ENCODE measurements around the gene BCAS2.
"Not testable (repeated sequence)": the region's sequence is repeated elsewhere in the genome, so short reads cannot be mapped to it uniquely, and the experiment has no call there.

The BCAS2 gene

GRCh38 chr1:114581335-114582287 is at the start of gene BCAS2:
Gene BCAS2 (minus strand): TSS chr1:114581615. CDS start chr1:114581591, 24 bp downstream.
- DNase-seq, result peak; percentile 92 to 94

- DNase-seq, result no peak
These were observed 45.7 kb upstream of the BCAS2 start for GRCh38 chr1:114627107-114627506.

DNA sequence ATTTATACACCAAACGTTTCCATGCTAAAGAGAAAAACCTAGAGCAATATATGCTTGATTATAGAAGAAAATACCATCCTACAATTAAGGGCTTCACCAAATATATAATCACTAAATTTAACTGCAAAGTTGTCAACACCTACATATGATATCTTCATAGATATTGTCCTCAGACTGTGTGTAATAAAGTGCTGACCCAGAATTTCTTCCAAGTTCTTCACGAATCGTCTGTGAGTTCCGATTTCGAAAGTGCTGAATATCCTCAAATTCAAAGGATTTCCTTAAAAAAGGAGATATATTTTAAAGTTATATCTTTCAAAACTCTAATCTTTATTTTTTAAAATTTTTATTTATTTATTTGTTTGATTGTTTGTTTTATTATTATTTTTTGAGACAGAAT is 41.9 kb upstream of the BCAS2 start:
- no peak for DNase-seq

- DNase-seq, result no peak
These were observed 39.0 kb upstream of the BCAS2 start for GRCh38 chr1:114620419-114620818.

DNA sequence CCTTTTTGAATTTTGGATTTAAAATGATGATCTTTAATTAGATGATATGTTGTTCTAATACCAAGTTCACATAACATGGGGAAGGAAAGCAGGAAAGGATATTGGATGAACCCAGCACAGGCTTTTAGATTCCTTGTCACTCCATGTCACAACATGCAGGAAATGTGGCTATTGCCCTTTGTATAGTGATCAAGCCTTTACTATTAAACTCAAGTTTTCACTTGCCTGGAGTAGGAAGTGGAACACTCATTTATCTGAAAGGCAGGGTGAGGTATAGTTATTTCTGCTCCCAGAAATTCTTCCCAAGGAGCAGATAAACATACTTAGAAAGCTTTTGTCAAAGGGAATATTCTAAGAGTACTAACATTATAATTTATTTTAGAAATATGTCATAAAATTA is 37.2 kb upstream of the BCAS2 start:
- no peak for DNase-seq

DNA sequence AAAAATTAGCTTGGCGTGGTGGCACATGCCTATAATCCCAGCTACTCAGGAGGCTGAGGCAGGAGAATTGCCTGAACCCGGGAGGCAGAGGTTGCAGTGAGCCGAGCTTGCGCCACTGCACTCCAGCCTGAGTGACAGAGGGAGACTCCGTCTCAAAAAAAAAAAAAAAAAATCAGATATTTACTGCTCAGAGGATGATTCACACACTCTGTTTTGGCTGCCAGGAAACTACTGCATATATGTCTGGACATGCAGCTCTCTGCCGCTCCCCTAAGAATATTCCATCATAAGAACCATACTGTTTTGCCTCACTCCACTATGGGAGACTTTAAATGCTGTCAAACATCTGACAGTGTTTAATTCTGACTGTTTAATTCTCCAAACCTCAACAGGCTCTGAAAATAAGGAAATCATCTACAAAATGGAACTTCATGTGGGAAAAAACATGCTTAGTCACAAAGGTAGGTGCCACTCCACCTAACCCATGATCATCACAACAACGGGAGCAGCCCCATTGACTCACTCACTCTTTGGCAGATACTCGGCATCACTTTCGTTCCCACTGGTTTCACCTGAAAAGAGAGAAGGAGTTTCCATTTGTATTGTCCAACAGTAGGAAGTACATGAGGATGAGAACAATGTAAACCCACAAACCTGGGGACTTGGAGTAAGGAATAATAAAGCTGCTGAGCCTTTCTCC is 29.3 kb upstream of the BCAS2 start:
- no peak for DNase-seq

- no peak for DNase-seq
These were observed 28.4 kb upstream of the BCAS2 start for GRCh38 chr1:114609826-114610225.

GRCh38 chr1:114609026-114609425 is 27.6 kb upstream of the BCAS2 start:
- DNase-seq, result no peak

GRCh38 chr1:114607223-114607622 is 25.8 kb upstream of the BCAS2 start:
- no peak for DNase-seq

DNA sequence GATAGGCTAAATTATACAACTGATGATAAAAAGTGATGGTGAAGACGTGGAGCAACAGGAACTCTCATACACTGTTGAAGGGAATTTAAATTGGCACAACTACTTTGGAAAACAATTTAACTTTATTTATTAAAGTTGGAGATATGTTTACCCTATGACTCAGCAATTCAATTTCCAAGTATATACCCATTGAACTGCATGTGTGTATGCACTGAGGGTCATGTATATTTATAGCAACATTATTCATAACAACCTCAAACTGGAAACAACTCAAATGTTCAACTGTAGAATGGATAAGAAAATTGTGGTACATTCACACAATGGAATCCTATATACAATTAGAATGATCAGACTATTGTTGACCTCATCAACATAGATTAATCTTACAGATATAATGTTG is 16.5 kb upstream of the BCAS2 start:
- DNase-seq, result no peak

GRCh38 chr1:114595602-114596001 is 14.2 kb upstream of the BCAS2 start:
- DNase-seq, result no peak

DNA sequence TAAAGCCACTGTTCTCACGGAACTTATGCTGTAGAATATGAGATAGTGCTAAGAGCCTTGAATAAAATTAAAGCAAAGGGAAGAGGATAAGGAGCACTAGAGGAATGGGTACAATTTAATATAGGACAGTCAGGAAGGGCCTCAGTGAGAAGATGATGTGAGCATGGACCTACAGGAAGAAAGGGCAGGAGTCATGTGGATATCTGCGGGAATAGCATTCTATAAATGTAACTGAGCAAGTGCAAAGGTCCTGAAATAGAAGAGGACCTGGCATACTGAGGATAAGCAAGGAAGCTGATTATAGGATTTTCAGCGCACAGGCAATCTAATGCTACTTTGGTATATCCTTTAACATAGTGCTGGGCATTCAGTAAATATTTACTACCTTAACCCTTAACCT is 12.6 kb upstream of the BCAS2 start:
- no peak for DNase-seq

GRCh38 chr1:114589122-114589521 is 7.7 kb upstream of the BCAS2 start:
- DNase-seq, result no peak

DNA sequence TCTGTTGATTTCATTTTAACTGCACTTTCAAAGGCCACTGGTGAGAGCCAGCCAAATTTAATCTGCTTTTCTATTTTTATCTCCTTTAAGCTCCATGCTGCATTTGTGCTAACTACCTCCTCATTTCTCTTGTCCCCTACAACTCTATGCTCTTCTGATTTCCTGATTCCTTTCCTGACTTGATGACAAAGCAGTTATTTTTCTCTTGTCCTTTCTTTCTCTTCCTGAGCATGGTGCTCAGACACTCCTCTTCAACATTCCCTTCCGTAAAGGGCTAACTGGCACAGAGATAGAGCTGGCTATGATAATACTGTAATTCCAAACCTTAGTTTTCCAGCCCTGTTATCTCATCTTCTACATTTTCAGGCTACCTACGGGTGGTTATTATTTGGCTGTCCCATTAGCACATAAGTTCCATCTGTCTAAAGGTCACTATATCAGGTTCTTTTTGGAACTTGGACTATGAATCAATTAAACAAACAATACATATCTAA is 6.8 kb upstream of the BCAS2 start:
- no peak for DNase-seq

DNA sequence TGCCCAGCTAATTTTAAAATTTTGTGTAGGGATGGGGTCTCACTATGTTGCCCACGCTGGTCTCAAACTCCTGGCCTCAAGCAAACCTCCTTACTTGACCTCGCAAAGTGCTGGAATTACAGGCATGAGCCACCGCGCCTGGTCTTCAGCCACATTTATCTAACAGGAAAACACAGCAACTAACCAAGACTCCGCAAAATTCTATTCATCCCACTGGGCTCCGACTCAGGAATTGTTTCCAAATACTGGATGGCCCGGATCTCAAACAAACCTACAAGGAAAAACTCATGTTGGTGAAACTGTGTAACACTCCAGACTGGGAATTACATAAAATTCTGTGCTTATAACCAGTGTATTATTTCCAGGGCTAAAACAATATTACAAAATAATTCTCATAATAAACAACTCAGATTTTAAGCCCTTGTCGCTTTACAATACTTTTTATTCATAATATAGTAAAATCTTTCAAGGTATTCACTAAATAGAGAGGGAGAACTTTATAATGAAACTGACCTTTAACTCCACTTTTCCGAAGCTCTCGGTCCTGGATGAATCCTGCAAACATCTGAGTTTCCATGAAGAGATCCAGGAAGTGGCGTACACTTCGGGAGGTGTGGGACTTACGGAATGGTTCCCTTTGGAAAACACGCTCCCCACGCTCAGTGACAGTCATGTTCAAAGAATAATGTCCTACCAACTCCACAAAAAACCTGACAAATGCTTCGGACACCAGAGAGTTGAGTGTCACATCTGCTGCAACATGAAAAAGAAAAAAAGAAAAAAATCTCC is 6.0 kb upstream of the BCAS2 start:
- no peak for DNase-seq

GRCh38 chr1:114586513-114587047 is 5.2 kb upstream of the BCAS2 start:
- no peak for DNase-seq

DNA sequence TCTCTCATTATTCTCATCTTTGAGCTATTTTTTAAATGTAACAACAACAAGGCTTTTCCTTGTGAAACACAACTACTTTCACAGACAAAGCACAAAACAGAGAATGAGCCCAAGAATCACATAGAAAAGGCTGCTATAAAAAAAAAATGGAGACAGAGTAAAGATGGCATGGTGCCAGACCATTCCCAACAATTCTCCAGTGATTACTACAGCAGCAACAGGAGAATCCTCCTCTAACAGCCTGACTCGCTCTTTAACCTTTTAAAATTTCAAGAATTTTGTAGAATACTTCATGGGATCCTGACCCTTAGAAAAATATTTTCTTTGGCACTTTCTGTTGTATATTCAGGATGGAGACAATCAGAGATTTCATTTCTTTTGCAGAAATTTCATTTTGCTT is 3.8 kb upstream of the BCAS2 start:
- DNase-seq, result no peak

GRCh38 chr1:114574365-114574764 is 7.0 kb downstream of the BCAS2 start:
- no peak for DNase-seq

DNA sequence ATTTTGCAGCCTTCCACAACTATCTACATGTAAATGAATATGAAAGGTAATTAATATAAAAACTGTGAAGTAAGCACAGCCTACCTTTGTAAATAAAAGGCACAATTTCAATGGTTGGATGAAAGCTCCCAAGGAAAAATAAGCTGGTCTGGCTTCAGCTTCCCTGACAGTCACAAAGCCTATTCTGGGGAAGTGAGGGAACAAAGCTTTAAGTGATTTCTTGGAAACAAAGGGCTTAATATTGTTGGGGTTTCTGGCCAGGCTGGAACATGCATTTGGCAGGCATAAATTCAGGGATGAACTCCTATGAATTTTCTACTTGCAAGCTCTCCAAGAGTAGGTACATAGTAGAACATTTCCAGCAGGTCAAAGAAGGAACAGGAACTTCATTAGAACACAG is 17.3 kb downstream of the BCAS2 start:
- no peak for DNase-seq

GRCh38 chr1:114562978-114563510 is 18.4 kb downstream of the BCAS2 start:
- DNase-seq, result not testable (repeated sequence)

DNA sequence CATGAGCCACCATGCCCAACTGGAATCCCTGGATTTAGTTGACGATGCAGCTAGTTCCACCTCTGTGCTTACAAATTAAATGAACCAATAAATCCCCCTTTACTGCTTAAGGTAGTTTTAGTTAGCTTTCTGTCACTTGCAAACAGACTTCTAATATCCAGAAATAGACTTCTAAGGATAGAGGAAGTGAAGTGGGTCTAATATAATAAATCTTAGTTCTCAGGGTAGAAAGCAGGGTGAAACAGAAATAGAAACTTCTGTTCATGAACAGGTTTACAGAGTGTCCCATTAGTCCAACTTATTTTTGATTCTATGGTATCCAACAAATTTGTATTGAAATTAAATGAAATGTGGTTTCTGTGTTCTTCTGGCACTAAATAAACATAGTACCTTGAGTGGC is 20.1 kb downstream of the BCAS2 start:
- DNase-seq, result no peak

DNA sequence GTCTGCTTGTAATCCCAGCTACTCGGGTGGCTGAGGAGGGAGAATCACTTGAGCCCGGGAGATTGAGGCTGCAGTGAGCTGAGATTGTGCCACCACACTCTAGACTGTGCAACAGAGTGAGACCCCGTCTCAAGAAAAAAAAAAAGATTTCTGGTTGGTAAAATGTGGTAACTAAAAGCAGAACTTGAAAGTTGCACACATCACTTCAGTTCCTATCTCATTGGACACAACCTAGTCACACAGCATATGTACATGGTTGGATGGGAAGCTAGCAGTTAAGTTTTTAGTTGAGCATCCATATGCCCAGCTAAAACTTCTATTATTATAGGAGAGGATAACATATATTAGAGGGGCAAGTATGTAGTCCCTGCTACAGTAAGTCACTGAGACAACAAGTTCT is 22.1 kb downstream of the BCAS2 start:
- DNase-seq, result no peak

DNA sequence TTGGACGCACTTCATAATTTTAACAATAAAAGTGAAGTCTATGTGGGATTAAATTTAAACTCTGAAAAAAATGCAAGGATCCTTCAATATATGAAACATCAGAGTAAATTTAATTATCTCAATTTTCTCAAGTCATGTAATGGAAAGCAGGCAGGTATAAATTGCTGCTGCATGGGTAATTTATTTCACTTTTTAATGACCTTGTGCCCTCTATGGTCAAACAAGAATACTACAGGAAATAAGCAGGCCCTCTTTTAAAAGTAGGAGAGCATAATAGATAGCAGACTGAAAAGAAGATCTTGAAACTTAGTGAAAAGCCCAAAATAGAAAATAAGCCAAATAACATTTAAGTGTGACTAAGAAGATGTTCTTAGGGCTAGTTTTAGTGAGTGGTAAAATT is 22.9 kb downstream of the BCAS2 start:
- DNase-seq, result no peak

Data from stimulated activated CD4-positive, alpha-beta T cell treated with anti-CD3 and anti-CD28 coated beads, Interleukin-2, amount 100 ng/mL, for 24 hours (primary cell).